PC-3 (cell line): ENCODE data around the gene B4GALNT3. TPM values are rescaled to one million over a fixed set of nuclear protein-coding genes. Genes with fewer than 3 reads are reported as not detected.

ENCODE experiments used
- ATAC-seq: fragments of 200-7000 bp; cut with Tn5 transposase; 2 replicates; pipeline ENCODE4 v1.9.1; 2020; ENCODE audit warnings: mild to moderate bottlenecking, moderate library complexity
- BruUV-seq: library from RNA; stranded (reverse); fragments of 400-500 nt; replicated peaks from 2 replicates; lab custom pipeline; 2021; lab: Mats Ljungman, UMichigan
- CTCF ChIA-PET: fragments of 300-600 bp; sonication (Branson Sonifier 250); formaldehyde crosslinking; loops from one replicate; lab custom pipeline; 2022; ENCODE audit warnings: antibody characterized with exemption; lab: Charles Lee
- POLR2A ChIA-PET: fragments of 300-600 bp; sonication (Branson Sonifier 250); formaldehyde crosslinking; loops from one replicate; lab custom pipeline; 2022; ENCODE audit warnings: antibody characterized with exemption; ENCODE audit not compliant: unreplicated experiment; lab: Charles Lee
- DNase-seq: peaks from one replicate; pipeline ENCODE4 v3.0.0-alpha.2; 2015
- H2AFZ ChIP-seq: fragments of 300-600 bp; sonication (generic); 2 replicates; pipeline ENCODE4 v1.6.0; 2016; ENCODE audit warnings: antibody characterized with exemption, low read length
- H3F3A ChIP-seq: fragments of 300-600 bp; sonication (generic); one replicate; pipeline ENCODE4 v1.6.0; 2017; ENCODE audit warnings: antibody characterized with exemption, low read length, control low read depth, mild to moderate bottlenecking; ENCODE audit not compliant: unreplicated experiment
- H3K27ac ChIP-seq: fragments of 300-600 bp; sonication (generic); 2 replicates; pipeline ENCODE4 v1.5.1; 2016; ENCODE audit warnings: mild to moderate bottlenecking, low read length
- H3K27me3 ChIP-seq: fragments of 300-600 bp; sonication (generic); 2 replicates; pipeline ENCODE4 v1.6.1; 2016; ENCODE audit warnings: low read length, mixed read lengths
- H3K36me3 ChIP-seq: fragments of 300-600 bp; sonication (generic); 2 replicates; pipeline ENCODE4 v1.6.1; 2016; ENCODE audit warnings: low read depth, mixed run types, low read length, mixed read lengths
- H3K4me1 ChIP-seq: fragments of 300-600 bp; sonication (generic); 2 replicates; pipeline ENCODE4 v1.5.1; 2016; ENCODE audit warnings: low read length; ENCODE audit not compliant: insufficient read depth
- H3K4me2 ChIP-seq: fragments of 300-600 bp; sonication (generic); 2 replicates; pipeline ENCODE4 v1.6.0; 2016; ENCODE audit warnings: low read length
- H3K4me3 ChIP-seq: fragments of 300-600 bp; sonication (generic); 2 replicates; pipeline ENCODE4 v1.5.1; 2016; ENCODE audit warnings: mild to moderate bottlenecking, low read length, mixed read lengths
- H3K79me2 ChIP-seq: fragments of 300-600 bp; sonication (generic); 2 replicates; pipeline ENCODE4 v1.6.1; 2017; ENCODE audit warnings: low read length, mixed read lengths
- H3K9ac ChIP-seq: fragments of 300-600 bp; sonication (generic); 2 replicates; pipeline ENCODE4 v1.6.0; 2016; ENCODE audit warnings: mild to moderate bottlenecking, low read length
- H3K9me2 ChIP-seq: fragments of 300-600 bp; sonication (generic); replicated peaks from 2 replicates; pipeline ENCODE4 v1.6.1; 2016; ENCODE audit warnings: mixed run types, low read length, mixed read lengths
- H3K9me3 ChIP-seq: fragments of 300-600 bp; sonication (generic); 2 replicates; pipeline ENCODE4 v1.6.1; 2016; ENCODE audit warnings: low read length, mixed read lengths
- H4K20me1 ChIP-seq: fragments of 300-600 bp; sonication (generic); 2 replicates; pipeline ENCODE4 v1.6.1; 2016; ENCODE audit warnings: low read length, mixed read lengths
- CTCF ChIP-seq: fragments of 300-600 bp; sonication (generic); conservative IDR thresholded peaks from 2 replicates; pipeline ENCODE4 v1.5.1; 2017; ENCODE audit warnings: antibody characterized with exemption, low read depth, mild to moderate bottlenecking, low read length
- EZH2 ChIP-seq: fragments of 300-600 bp; sonication (generic); IDR thresholded peaks from one replicate; pipeline ENCODE4 v1.6.1; 2017; ENCODE audit warnings: antibody characterized with exemption, mild to moderate bottlenecking, low read length; ENCODE audit not compliant: unreplicated experiment
- EZH2phosphoT487 ChIP-seq: fragments of 300-600 bp; sonication (generic); IDR thresholded peaks from 2 replicates; pipeline ENCODE4 v1.6.1; 2018; ENCODE audit warnings: mild to moderate bottlenecking, antibody characterized with exemption, low read length, borderline replicate concordance
- intact Hi-C: fragments of 100-400 bp; cut with micrococcal nuclease; formaldehyde crosslinking; loops from 2 replicates; pipeline ENCODE4 v1.9.0; 2023
- total RNA-seq: library from RNA; depleted of rRNA; stranded (reverse); fragments of >200 nt; gene quantifications from 2 replicates; pipeline ENCODE4 v1.2.3, GENCODE V29; 2014

Gene B4GALNT3
- total RNA-seq, 1 experiment from 2014 or later, result 3.7 TPM

- Histone ChIP-seq H3K4me3 (no peak overlapping the region), H2AFZ (no peak overlapping the region), H3K9ac (no peak overlapping the region), H3K4me1 (peaks cover 16% of the 10 kb centered on the region), H3K36me3 (no peaks in the 10 kb centered on the region), H3K79me2 (no peaks in the 10 kb centered on the region), H3K27me3 (no peaks in the 10 kb centered on the region), H4K20me1 (no peaks in the 10 kb centered on the region), H3K9me2 (no peaks in the 10 kb centered on the region), H3K27ac (no peak overlapping the region), H3K9me3 (no peaks in the 10 kb centered on the region), H3K4me2 (0 out of 2 replicates have a peak overlapping the region, but pooled peaks have one; percentile 34), H3F3A (no peaks in the 10 kb centered on the region)
- TF ChIP-seq EZH2phosphoT487 (no peak), CTCF (no peak), EZH2 (no peak)
- DNase-seq (peak; percentile 66), ATAC-seq (no peak)
- BruUV-seq, result no TSS peak
- intact Hi-C loops, result loop anchor here (5.0 kb wide), 1 partner anchor 74 kb away; no protein-coding TSS in a partner anchor
- ChIA-PET POLR2A (no interaction called here), CTCF (no interaction called here)
These were observed 3.4 kb downstream of the B4GALNT3 start for GRCh38 chr12:462936-463705.

GRCh38 chr12:464484-465267 is 4.9 kb downstream of the B4GALNT3 start:
- ChIA-PET CTCF (no interaction called here), POLR2A (no interaction called here)
- DNase-seq (no peak), ATAC-seq (no peak)
- H4K20me1 ChIP-seq, result no peaks in the 10 kb centered on the region
- intact Hi-C loops, result loop anchor here (5.0 kb wide), 1 partner anchor 73 kb away; no protein-coding TSS in a partner anchor
- H3K9me3 ChIP-seq, result no peaks in the 10 kb centered on the region
- no peak overlapping the region for H3K27ac ChIP-seq
- H3K4me1 ChIP-seq, result peaks cover 18% of the 10 kb centered on the region
- no peak overlapping the region for H3K4me2 ChIP-seq
- H3K27me3 ChIP-seq, result no peaks in the 10 kb centered on the region
- no peak overlapping the region for H2AFZ ChIP-seq
- no peaks in the 10 kb centered on the region for H3K79me2 ChIP-seq
- H3K36me3 ChIP-seq, result no peaks in the 10 kb centered on the region
- H3K4me3 ChIP-seq, result no peak overlapping the region
- H3K9ac ChIP-seq, result no peak overlapping the region
- no peaks in the 10 kb centered on the region for H3K9me2 ChIP-seq
- no peaks in the 10 kb centered on the region for H3F3A ChIP-seq
- TF ChIP-seq EZH2phosphoT487 (no peak), EZH2 (no peak), CTCF (no peak)
- BruUV-seq, result no TSS peak
